Effector memory CD4-positive, alpha-beta T cell (primary cell): ENCODE results near the gene TRIML1.

Experiments
- DNase-seq, 3 donors: peaks; one replicate each; pipeline ENCODE4 v3.0.0-alpha.2; 2020
- H3K27ac ChIP-seq: 2 replicates; pipeline ENCODE4 v1.7.0; 2013; ENCODE audit warnings: mild to moderate bottlenecking, low read length, moderate library complexity; ENCODE audit not compliant: insufficient read depth, poor library complexity, severe bottlenecking
- H3K27me3 ChIP-seq: replicated peaks from 2 replicates; pipeline ENCODE4 v1.7.0; 2013; ENCODE audit warnings: mild to moderate bottlenecking, low read length; ENCODE audit not compliant: insufficient read depth, control insufficient read depth, poor library complexity, severe bottlenecking
- H3K36me3 ChIP-seq: 2 replicates; pipeline ENCODE4 v1.7.0; 2013; ENCODE audit warnings: mild to moderate bottlenecking, low read length, moderate library complexity; ENCODE audit not compliant: control insufficient read depth, insufficient read depth
- H3K4me1 ChIP-seq: 2 replicates; pipeline ENCODE4 v1.7.0; 2013; ENCODE audit warnings: low read length, mild to moderate bottlenecking; ENCODE audit not compliant: control insufficient read depth, insufficient read depth, poor library complexity, severe bottlenecking
- H3K4me3 ChIP-seq: 2 replicates; pipeline ENCODE4 v1.7.0; 2013; ENCODE audit warnings: low read length, low read depth, mild to moderate bottlenecking; ENCODE audit not compliant: insufficient read depth, poor library complexity, severe bottlenecking
- H3K9me3 ChIP-seq: 2 replicates; pipeline ENCODE4 v1.7.0; 2013; ENCODE audit warnings: mild to moderate bottlenecking, low read length, moderate library complexity; ENCODE audit not compliant: control insufficient read depth

Gene TRIML1

DNA sequence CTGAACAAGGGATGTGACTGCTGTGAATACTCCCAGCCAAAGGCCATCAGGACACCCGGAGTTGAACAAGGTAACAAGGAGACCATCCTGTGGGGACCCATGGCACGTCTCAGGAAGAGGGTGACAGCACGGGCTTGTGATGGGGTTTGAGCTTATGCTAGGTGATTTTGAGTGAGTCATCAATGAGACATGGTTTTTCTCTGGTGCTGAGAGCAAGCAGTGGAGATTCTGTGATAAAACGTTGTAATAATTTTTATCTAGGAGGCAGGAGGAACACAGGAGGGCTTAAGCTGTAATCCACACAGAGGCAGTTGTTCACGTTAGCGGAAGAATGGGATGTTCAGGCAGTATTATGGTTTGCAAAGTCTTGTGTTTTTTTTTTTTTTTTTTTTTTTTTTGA lies 36.0 kb downstream of the TRIML1 start:
- DNase-seq: no peak
- no peak overlapping the region for H3K4me3 ChIP-seq
- no peaks in the 10 kb centered on the region for H3K9me3 ChIP-seq
- no peaks in the 10 kb centered on the region for H3K36me3 ChIP-seq
- no peak overlapping the region for H3K27ac ChIP-seq
- H3K4me1 ChIP-seq: no peaks in the 10 kb centered on the region
- H3K27me3 ChIP-seq: no peaks in the 10 kb centered on the region

- no peaks in the 10 kb centered on the region for H3K4me1 ChIP-seq
Observed at GRCh38 chr4:188177997-188178675, 38.9 kb downstream of the TRIML1 start.

GRCh38 chr4:188178806-188179205 lies 39.6 kb downstream of the TRIML1 start:
- no peak overlapping the region for H3K4me3 ChIP-seq
- H3K4me1 ChIP-seq: no peaks in the 10 kb centered on the region
- no peaks in the 10 kb centered on the region for H3K9me3 ChIP-seq
- no peak overlapping the region for H3K27ac ChIP-seq
- no peaks in the 10 kb centered on the region for H3K36me3 ChIP-seq
- no peaks in the 10 kb centered on the region for H3K27me3 ChIP-seq
- no peak for DNase-seq

More at GRCh38 chr4:188177997-188178675, 38.9 kb downstream of the TRIML1 start:
- no peak for DNase-seq
- Histone ChIP-seq H3K4me3 (no peak overlapping the region), H3K36me3 (no peaks in the 10 kb centered on the region), H3K27me3 (no peaks in the 10 kb centered on the region), H3K9me3 (no peaks in the 10 kb centered on the region), H3K27ac (no peak overlapping the region)

- H3K36me3 ChIP-seq: no peaks in the 10 kb centered on the region
- no peak overlapping the region for H3K4me3 ChIP-seq
- H3K4me1 ChIP-seq: no peaks in the 10 kb centered on the region
- no peaks in the 10 kb centered on the region for H3K27me3 ChIP-seq
- H3K9me3 ChIP-seq: no peaks in the 10 kb centered on the region
- no peak overlapping the region for H3K27ac ChIP-seq
- no peak for DNase-seq
Observed at GRCh38 chr4:188187106-188187505, 47.9 kb downstream of the TRIML1 start.

DNA sequence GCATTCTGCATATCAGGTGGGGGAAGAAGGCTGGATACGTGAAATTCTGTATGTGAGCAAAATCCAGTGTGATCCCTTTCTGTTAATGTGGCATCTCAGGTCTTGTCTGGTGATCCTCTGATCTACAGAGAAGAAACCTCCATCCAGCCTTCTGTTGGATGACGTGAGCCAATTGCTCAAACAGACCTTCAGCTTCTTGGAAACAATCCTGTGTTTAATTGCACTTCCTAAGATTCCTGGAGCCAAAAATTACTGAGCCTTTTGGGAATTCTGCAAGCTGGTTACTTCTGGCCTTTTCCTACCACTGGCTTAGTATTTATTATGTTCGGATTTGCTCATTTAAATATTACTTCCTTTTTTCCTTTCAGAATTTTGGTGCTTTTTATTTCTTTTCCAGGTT lies 51.2 kb downstream of the TRIML1 start:
- Histone ChIP-seq H3K9me3 (no peaks in the 10 kb centered on the region), H3K4me3 (no peak overlapping the region), H3K27me3 (no peaks in the 10 kb centered on the region), H3K27ac (no peak overlapping the region), H3K36me3 (no peaks in the 10 kb centered on the region), H3K4me1 (no peaks in the 10 kb centered on the region)
- DNase-seq: no peak

- H3K4me3 ChIP-seq: no peak overlapping the region
- H3K27me3 ChIP-seq: no peaks in the 10 kb centered on the region
Observed at GRCh38 chr4:188194421-188194820, 55.2 kb downstream of the TRIML1 start.

DNA sequence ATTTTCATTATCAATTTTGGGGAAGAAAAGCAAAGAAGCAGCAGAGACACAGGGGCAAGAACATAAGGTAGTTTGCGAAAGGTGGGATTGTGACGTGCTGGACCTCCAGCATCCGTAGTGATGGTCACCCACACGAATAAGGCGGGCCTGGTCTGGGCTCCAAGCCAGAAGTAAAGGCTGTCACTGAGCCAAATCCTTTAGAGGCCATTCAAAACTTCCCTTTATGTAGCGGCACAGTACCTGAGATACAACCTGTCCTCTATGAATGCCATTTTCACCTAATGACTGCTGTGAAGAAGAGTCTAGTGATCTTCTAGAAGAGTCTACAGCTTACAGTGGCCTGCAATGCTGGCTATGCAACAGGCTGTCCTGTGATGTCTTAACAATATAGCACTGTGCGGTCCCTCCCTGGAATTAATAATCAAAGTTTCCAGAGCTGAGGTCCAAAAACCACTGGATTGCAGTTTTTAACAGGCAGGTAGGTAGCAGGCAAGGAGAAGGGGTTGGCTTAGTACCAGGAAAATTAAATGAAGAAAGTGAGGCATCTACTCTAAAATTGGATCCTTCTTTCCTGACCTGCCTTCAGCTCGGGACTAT lies 56.2 kb downstream of the TRIML1 start:
- Histone ChIP-seq H3K9me3 (no peaks in the 10 kb centered on the region), H3K36me3 (no peaks in the 10 kb centered on the region), H3K4me3 (no peak overlapping the region), H3K27ac (no peak overlapping the region), H3K27me3 (no peaks in the 10 kb centered on the region), H3K4me1 (no peaks in the 10 kb centered on the region)
- no peak for DNase-seq

More at GRCh38 chr4:188194421-188194820, 55.2 kb downstream of the TRIML1 start:
- H3K9me3 ChIP-seq: no peaks in the 10 kb centered on the region
- H3K4me1 ChIP-seq: no peaks in the 10 kb centered on the region
- no peak for DNase-seq
- H3K36me3 ChIP-seq: no peaks in the 10 kb centered on the region
- H3K27ac ChIP-seq: no peak overlapping the region

- H3K9me3 ChIP-seq: no peaks in the 10 kb centered on the region
- no peak for DNase-seq
- H3K4me3 ChIP-seq: no peak overlapping the region
Observed at GRCh38 chr4:188196134-188196735, 57.0 kb downstream of the TRIML1 start.

More at GRCh38 chr4:188196134-188196735, 57.0 kb downstream of the TRIML1 start:
- no peaks in the 10 kb centered on the region for H3K4me1 ChIP-seq
- no peaks in the 10 kb centered on the region for H3K36me3 ChIP-seq
- no peak overlapping the region for H3K27ac ChIP-seq
- no peaks in the 10 kb centered on the region for H3K27me3 ChIP-seq
